ENCODE results near the gene CMPK1.
A peak's percentile ranks its signal among the peaks of the same experiment; 100 is the strongest.

Gene CMPK1

GRCh38 chr1:47389731-47390130, 56.1 kb downstream of the CMPK1 start:
- DNase-seq (ENCODE audit: insufficient read length, low spot score) (no peak), FAIRE-seq (no peak)

GRCh38 chr1:47390843-47391242, 57.3 kb downstream of the CMPK1 start:
- no peak for FAIRE-seq
- DNase-seq (ENCODE audit: insufficient read length, low spot score): no peak

- no peak for DNase-seq (ENCODE audit: insufficient read length, low spot score)
- no peak for FAIRE-seq
These were observed 59.6 kb downstream of the CMPK1 start for GRCh38 chr1:47393141-47393540.

GRCh38 chr1:47395433-47395832, 61.8 kb downstream of the CMPK1 start:
- FAIRE-seq (no peak), DNase-seq (ENCODE audit: insufficient read length, low spot score) (no peak)

- no peak for DNase-seq (ENCODE audit: insufficient read length, low spot score)
- FAIRE-seq: no peak
These were observed 63.1 kb downstream of the CMPK1 start for GRCh38 chr1:47396671-47397196.

- FAIRE-seq (peak; percentile 31), DNase-seq (ENCODE audit: insufficient read length, low spot score) (no peak)
These were observed 65.7 kb downstream of the CMPK1 start for GRCh38 chr1:47399138-47399845.

- no peak for FAIRE-seq
- no peak for DNase-seq (ENCODE audit: insufficient read length, low spot score)
These were observed 66.2 kb downstream of the CMPK1 start for GRCh38 chr1:47399846-47400155.

GRCh38 chr1:47401761-47402160, 68.2 kb downstream of the CMPK1 start:
- FAIRE-seq (no peak), DNase-seq (ENCODE audit: insufficient read length, low spot score) (no peak)

GRCh38 chr1:47402591-47402990, 69.0 kb downstream of the CMPK1 start:
- FAIRE-seq (no peak), DNase-seq (ENCODE audit: insufficient read length, low spot score) (no peak)

GRCh38 chr1:47403321-47403910, 69.8 kb downstream of the CMPK1 start:
- FAIRE-seq: no peak
- no peak for DNase-seq (ENCODE audit: insufficient read length, low spot score)

- DNase-seq (ENCODE audit: insufficient read length, low spot score) (no peak), FAIRE-seq (no peak)
These were observed 72.1 kb downstream of the CMPK1 start for GRCh38 chr1:47405697-47406096.

- FAIRE-seq: no peak
- DNase-seq (ENCODE audit: insufficient read length, low spot score): no peak
These were observed 73.4 kb downstream of the CMPK1 start for GRCh38 chr1:47406966-47407365.

GRCh38 chr1:47407481-47407880, 73.9 kb downstream of the CMPK1 start:
- FAIRE-seq (no peak), DNase-seq (ENCODE audit: insufficient read length, low spot score) (no peak)

GRCh38 chr1:47409311-47410067, 75.9 kb downstream of the CMPK1 start:
- DNase-seq (ENCODE audit: insufficient read length, low spot score) (peak; percentile 82), FAIRE-seq (peak; percentile 91)

- no peak for FAIRE-seq
- no peak for DNase-seq (ENCODE audit: insufficient read length, low spot score)
These were observed 76.5 kb downstream of the CMPK1 start for GRCh38 chr1:47410068-47410455.

- DNase-seq (ENCODE audit: insufficient read length, low spot score) (no peak), FAIRE-seq (no peak)
These were observed 77.8 kb downstream of the CMPK1 start for GRCh38 chr1:47411436-47411835.

GRCh38 chr1:47412437-47412836, 78.8 kb downstream of the CMPK1 start:
- FAIRE-seq (no peak), DNase-seq (ENCODE audit: insufficient read length, low spot score) (no peak)

GRCh38 chr1:47415728-47416318, 82.2 kb downstream of the CMPK1 start, which contains the start of gene FOXE3:
TSS of gene FOXE3 (plus strand) at chr1:47416285. CDS start at chr1:47416316, 31 bp downstream.
- DNase-seq (ENCODE audit: insufficient read length, low spot score) (no peak), FAIRE-seq (no peak)

- FAIRE-seq: no peak
- DNase-seq (ENCODE audit: insufficient read length, low spot score): no peak
These were observed 83.0 kb downstream of the CMPK1 start for GRCh38 chr1:47416319-47417169.
